H1 (cell line): ENCODE results near the gene NAV2. TPM values are rescaled to one million over a fixed set of nuclear protein-coding genes. Genes with fewer than 3 reads are reported as not detected.

Experiments
- CTCF ChIA-PET: fragments of 300-600 bp; sonication (Branson Sonifier 250); formaldehyde crosslinking; loops from one replicate; lab custom pipeline; 2021; ENCODE audit not compliant: partially characterized antibody; lab: Charles Lee
- POLR2A ChIA-PET: fragments of 300-600 bp; sonication (Branson Sonifier 250); formaldehyde crosslinking; loops from one replicate; lab custom pipeline; 2021; ENCODE audit warnings: inconsistent platforms; ENCODE audit not compliant: partially characterized antibody; lab: Charles Lee
- DNase-seq, 2 experiments: peaks; one replicate each; pipeline versions ENCODE4 v3.0.0 to v3.0.0-alpha.2; 2010 to 2022; ENCODE audit warnings: low spot score in 2 of 2, low read depth in 1 of 2, mixed read lengths in 1 of 2
- FAIRE-seq: peaks from 2 replicates; lab custom pipeline; 2011; peaks lifted over from hg19 to GRCh38; lab: Jason Lieb, UNC
- H2AFZ ChIP-seq: 2 replicates; pipeline ENCODE4 v1.8.1; 2012; ENCODE audit warnings: low read length, inconsistent platforms
- H2AK5ac ChIP-seq: 2 replicates; pipeline ENCODE4 v1.6.1; 2013; ENCODE audit warnings: low read depth, low read length
- H2BK120ac ChIP-seq: replicated peaks from 2 replicates; pipeline ENCODE3; 2013; ENCODE audit warnings: low read depth, low read length, inconsistent platforms
- H2BK12ac ChIP-seq: 2 replicates; pipeline ENCODE4 v1.6.1; 2013; ENCODE audit warnings: low read depth, low read length
- H2BK15ac ChIP-seq: 2 replicates; pipeline ENCODE4 v1.6.1; 2013; ENCODE audit warnings: low read length
- H2BK20ac ChIP-seq: 2 replicates; pipeline ENCODE4 v1.6.1; 2013; ENCODE audit warnings: low read length
- H2BK5ac ChIP-seq: 2 replicates; pipeline ENCODE4 v1.6.1; 2013; ENCODE audit warnings: low read depth, low read length
- H3K14ac ChIP-seq: 2 replicates; pipeline ENCODE4 v1.6.1; 2013; ENCODE audit warnings: inconsistent platforms; ENCODE audit not compliant: insufficient read length
- H3K18ac ChIP-seq: 2 replicates; pipeline ENCODE4 v1.6.1; 2013; ENCODE audit warnings: low read length; ENCODE audit errors: extremely low read depth
- H3K23ac ChIP-seq: 2 replicates; pipeline ENCODE4 v1.6.1; 2013; ENCODE audit warnings: inconsistent platforms; ENCODE audit not compliant: insufficient read length
- H3K23me2 ChIP-seq: 2 replicates; pipeline ENCODE4 v1.6.1; 2013; ENCODE audit warnings: low read depth, low read length
- H3K27ac ChIP-seq: 2 replicates; pipeline ENCODE4 v1.6.1; 2011; ENCODE audit warnings: low read depth, low read length, inconsistent platforms
- H3K27me3 ChIP-seq, 4 experiments: replicated peaks in 1 of 4; 1 replicate in 1 of 4; 2 replicates in 3 of 4; pipeline versions ENCODE4 v1.6.1 to v1.8.1; 2011 to 2013; ENCODE audit warnings: low read length in 3 of 4, mild to moderate bottlenecking in 3 of 4, inconsistent platforms in 2 of 4, mixed read lengths in 2 of 4, moderate library complexity in 1 of 4; ENCODE audit not compliant: control insufficient read depth in 3 of 4, insufficient read depth in 3 of 4; ENCODE audit errors: extremely low read depth in 1 of 4
- H3K36me3 ChIP-seq, 4 experiments: 2 replicates each; pipeline versions ENCODE4 v1.6.1 to v1.8.1; 2011 to 2013; ENCODE audit warnings: mild to moderate bottlenecking in 4 of 4, low read length in 3 of 4, moderate library complexity in 2 of 4, control low read depth in 1 of 4, inconsistent platforms in 1 of 4; ENCODE audit not compliant: insufficient read depth in 4 of 4, control insufficient read depth in 2 of 4
- H3K4ac ChIP-seq: replicated peaks from 2 replicates; pipeline ENCODE3; 2013; ENCODE audit warnings: low read length, low read depth, mixed read lengths, inconsistent platforms; ENCODE audit not compliant: insufficient read length
- H3K4me1 ChIP-seq, 4 experiments: replicated peaks in 1 of 4; 1 replicate in 1 of 4; 2 replicates in 3 of 4; pipeline versions ENCODE4 v1.6.1 to v1.8.1; 2011 to 2013; ENCODE audit warnings: low read length in 3 of 4, inconsistent platforms in 2 of 4, mixed read lengths in 1 of 4; ENCODE audit not compliant: insufficient read depth in 4 of 4, control insufficient read depth in 3 of 4
- H3K4me2 ChIP-seq, 2 experiments: 2 replicates each; pipeline versions ENCODE4 v1.6.1 to v1.8.1; 2011 to 2013; ENCODE audit warnings: low read depth in 2 of 2, low read length in 2 of 2, control low read depth in 1 of 2, inconsistent platforms in 1 of 2, mild to moderate bottlenecking in 1 of 2; ENCODE audit not compliant: insufficient read depth in 1 of 2
- H3K4me3 ChIP-seq, 4 experiments: fragments of 200-600, 300-600 bp in 1 of 4; sonication (generic), shearing (Covaris generic), sonication (Bioruptor Twin) in 1 of 4; 2 replicates each; pipeline versions ENCODE4 v1.5.1 to v1.8.1; 2011 to 2016; ENCODE audit warnings: low read length in 4 of 4, low read depth in 3 of 4, control low read depth in 2 of 4, inconsistent platforms in 2 of 4, mild to moderate bottlenecking in 2 of 4, mixed read lengths in 1 of 4, moderate library complexity in 1 of 4; ENCODE audit not compliant: insufficient read depth in 2 of 4; ENCODE audit errors: extremely low read depth in 1 of 4
- H3K56ac ChIP-seq: replicated peaks from 2 replicates; pipeline ENCODE3; 2013; ENCODE audit warnings: low read depth, mild to moderate bottlenecking, mixed read lengths, low read length, inconsistent platforms; ENCODE audit not compliant: insufficient read length
- H3K79me1 ChIP-seq: 2 replicates; pipeline ENCODE4 v1.6.1; 2013; ENCODE audit warnings: low read depth, low read length, control low read depth
- H3K79me2 ChIP-seq, 2 experiments: 2 replicates each; pipeline versions ENCODE4 v1.6.1 to v1.8.1; 2012 to 2013; ENCODE audit warnings: low read length in 2 of 2, mild to moderate bottlenecking in 2 of 2, inconsistent platforms in 1 of 2; ENCODE audit not compliant: insufficient read depth in 2 of 2, control insufficient read depth in 1 of 2
- H3K9ac ChIP-seq, 4 experiments: replicated peaks in 1 of 4; 1 replicate in 1 of 4; 2 replicates in 3 of 4; pipeline versions ENCODE4 v1.6.1 to v1.8.1; 2011 to 2013; ENCODE audit warnings: low read depth in 3 of 4, low read length in 3 of 4, control low read depth in 2 of 4, mild to moderate bottlenecking in 2 of 4, moderate library complexity in 2 of 4, inconsistent platforms in 1 of 4; ENCODE audit errors: extremely low read depth in 1 of 4
- H3K9me3 ChIP-seq, 2 experiments: 2 replicates each; pipeline versions ENCODE4 v1.6.1 to v1.8.1; 2012 to 2013; ENCODE audit warnings: mild to moderate bottlenecking in 2 of 2, moderate library complexity in 2 of 2, control low read depth in 1 of 2, inconsistent platforms in 1 of 2, low read depth in 1 of 2, low read length in 1 of 2, mixed read lengths in 1 of 2; ENCODE audit not compliant: insufficient read depth in 2 of 2
- H4K20me1 ChIP-seq, 2 experiments: replicated peaks in 1 of 2; 2 replicates each; pipeline versions ENCODE3 to v1.8.1; 2011 to 2013; ENCODE audit warnings: inconsistent platforms in 2 of 2, low read length in 2 of 2, mild to moderate bottlenecking in 1 of 2; ENCODE audit not compliant: insufficient read depth in 2 of 2, control insufficient read depth in 1 of 2
- H4K5ac ChIP-seq: 2 replicates; pipeline ENCODE4 v1.6.1; 2013; ENCODE audit warnings: low read length, low read depth, mixed read lengths, inconsistent platforms; ENCODE audit not compliant: insufficient read length
- H4K8ac ChIP-seq: 2 replicates; pipeline ENCODE4 v1.8.0; 2013; ENCODE audit warnings: mild to moderate bottlenecking, moderate library complexity, low read length, inconsistent platforms; ENCODE audit not compliant: insufficient read depth; ENCODE audit errors: extremely low read depth
- H4K91ac ChIP-seq: replicated peaks from 2 replicates; pipeline ENCODE3; 2013; ENCODE audit warnings: low read length, mixed read lengths, inconsistent platforms; ENCODE audit not compliant: insufficient read length
- BRCA1 ChIP-seq: IDR thresholded peaks from 2 replicates; pipeline ENCODE4 v1.6.1; 2012; ENCODE audit warnings: low read depth, low read length, improper control_type of control experiment
- CBX8 ChIP-seq: fragments of 300-800, 300-1000 bp; sonication (generic); IDR thresholded peaks from 2 replicates; pipeline ENCODE4 v1.7.1; 2016; ENCODE audit warnings: low read depth, low read length, borderline replicate concordance
- PHF8 ChIP-seq: fragments of 200-600 bp; sonication (generic); conservative IDR thresholded peaks from 2 replicates; pipeline ENCODE4 v1.7.1; 2012; ENCODE audit warnings: low read depth, mild to moderate bottlenecking, inconsistent platforms, low read length, moderate library complexity
- SAP30 ChIP-seq: fragments of 300-600 bp; sonication (generic); IDR thresholded peaks from 2 replicates; pipeline ENCODE4 v1.7.1; 2012; ENCODE audit warnings: low read length, moderate library complexity, mild to moderate bottlenecking, inconsistent platforms; ENCODE audit not compliant: insufficient read depth, insufficient replicate concordance
- USF2 ChIP-seq: IDR thresholded peaks from 2 replicates; pipeline ENCODE4 v1.6.1; 2011; ENCODE audit warnings: low read length, improper control_type of control experiment
- WGBS, 2 experiments: shearing (Covaris generic) in 1 of 2; methylation state at CpG; one replicate each; pipeline versions ENCODE4 v1.1.6 to v1.1.7; 2013 to 2015; ENCODE audit warnings: low lambda C conversion rate in 2 of 2, mixed read lengths in 2 of 2, inconsistent platforms in 1 of 2, low coverage in 1 of 2, missing lambda C conversion rate in 1 of 2; ENCODE audit not compliant: insufficient replicate concordance in 2 of 2, insufficient coverage in 1 of 2, insufficient read length in 1 of 2; ENCODE audit errors: extremely low coverage in 1 of 2, missing lambda C conversion rate in 1 of 2; 5-methylcytosine and 5-hydroxymethylcytosine counted together
- polyA plus RNA-seq, 7 experiments: library from polyadenylated mRNA; depleted of rRNA in 3 of 7; stranded (reverse) in 5 of 7; unstranded in 2 of 7; fragments of >200 nt in 5 of 7; fragments of 200-250 nt in 2 of 7; gene quantifications; 1 replicate in 5 of 7; 2 replicates in 1 of 7; 4 replicates in 1 of 7; pipeline versions ENCODE4 v1.2.1 to v1.2.3, GENCODE V29; 2011 to 2013; ENCODE audit warnings: missing spikeins in 2 of 7, mixed read lengths in 2 of 7
- total RNA-seq: library from RNA; stranded (reverse); fragmentation: NEBNext Ultra II Directional; extraction: Animal tissue kit (Norgen Biotek cat#: 25700); gene quantifications from 2 replicates; pipeline ENCODE4 v1.2.1, GENCODE V29; 2021

NAV2 gene
- total and polyA plus RNA-seq, 2 of the 8 experiments (the other 6 are each of a cell fraction or from before 2014, with no cell fraction given): 35.6 to 73.6 TPM

GRCh38 chr11:19718951-19719350 lies 6.3 kb downstream of the NAV2 start:
- no peak overlapping the region for H3K56ac ChIP-seq
- no peak overlapping the region for H4K91ac ChIP-seq
- no peaks in the 10 kb centered on the region for H3K79me2 ChIP-seq
- no peak for TF ChIP-seq PHF8
- no peak for TF ChIP-seq BRCA1
- no peak for TF ChIP-seq USF2
- TF ChIP-seq CBX8: no peak
- no peak for TF ChIP-seq SAP30
- TF ChIP-seq, all 59 proteins: peak for 0
- Histone ChIP-seq H3K9ac (no peak overlapping the region), H2BK20ac (no peak overlapping the region), H3K4me3 (no peak overlapping the region), H3K27me3 (peaks cover 1 to 20% (median 16%) of the 10 kb centered on the region in 4 experiments), H2AFZ (no peak overlapping the region), H3K23ac (no peak overlapping the region), H4K8ac (no peak overlapping the region), H4K20me1 (no peaks in the 10 kb centered on the region), H2BK120ac (no peak overlapping the region), H3K23me2 (peaks cover 4% of the 10 kb centered on the region), H3K14ac (no peak overlapping the region), H3K79me1 (no peaks in the 10 kb centered on the region), H3K36me3 (no peaks in the 10 kb centered on the region), H3K4ac (no peak overlapping the region), H2BK15ac (no peak overlapping the region), H3K4me2 (no peak overlapping the region), H3K9me3 (no peaks in the 10 kb centered on the region), H2BK5ac (no peak overlapping the region), H3K27ac (no peak overlapping the region), H2BK12ac (no peak overlapping the region), H3K4me1 (peaks cover 0 to 6% (median 3%) of the 10 kb centered on the region in 4 experiments; a peak in 5 of 7 replicates), H3K18ac (no peak overlapping the region), H2AK5ac (no peak overlapping the region), H4K5ac (no peak overlapping the region)
- POLR2A ChIA-PET: no interaction called here
- 86% methylated on average over 4 of the region's 4 CpGs; no CpG with 5 or more reads in 1 of the 2 experiments for WGBS, 2 experiments
- DNase-seq (no peak), FAIRE-seq (no peak)
- CTCF ChIA-PET: interaction anchor here (0.5 to 2.3 kb wide), 7 partner anchors 17 to 165 kb away, joined by 3 to 11 read pairs (median 5); no protein-coding TSS in a partner anchor
